Panc1 (cell line): ENCODE data around the gene NEK4. TPM values are rescaled to one million over a fixed set of nuclear protein-coding genes. Genes with fewer than 3 reads are reported as not detected.

Source experiments
- ATAC-seq: fragments of 200-7000 bp; cut with Tn5 transposase; 2 replicates; pipeline ENCODE4 v1.9.1; 2020; ENCODE audit warnings: mild to moderate bottlenecking, moderate library complexity
- BruUV-seq: library from RNA; stranded (reverse); fragments of 400-500 nt; replicated peaks from 2 replicates; lab custom pipeline; 2021; lab: Mats Ljungman, UMichigan
- CTCF ChIA-PET: fragments of 300-600 bp; sonication (Branson Sonifier 250); formaldehyde crosslinking; loops from one replicate; lab custom pipeline; 2022; ENCODE audit warnings: antibody characterized with exemption; lab: Charles Lee
- POLR2A ChIA-PET: fragments of 300-600 bp; sonication (Branson Sonifier 250); formaldehyde crosslinking; loops from one replicate; lab custom pipeline; 2022; ENCODE audit warnings: antibody characterized with exemption; lab: Charles Lee
- DNase-seq: peaks from one replicate; pipeline ENCODE4 v3.0.0-alpha.2; 2010; ENCODE audit warnings: low read depth, low spot score
- H3K27ac ChIP-seq: 2 replicates; pipeline ENCODE4 v1.5.1; 2011; ENCODE audit warnings: mild to moderate bottlenecking, low read length, inconsistent platforms
- H3K27me3 ChIP-seq: fragments of 200-500 bp; sonication (Bioruptor generic); 2 replicates; pipeline ENCODE4 v1.6.0; 2014; ENCODE audit warnings: low read length, inconsistent platforms; ENCODE audit not compliant: control insufficient read depth, insufficient read depth
- H3K36me3 ChIP-seq: fragments of 200-500 bp; sonication (Bioruptor generic); 2 replicates; pipeline ENCODE4 v1.5.1; 2014; ENCODE audit warnings: inconsistent platforms, mild to moderate bottlenecking, low read length, moderate library complexity; ENCODE audit not compliant: control insufficient read depth, insufficient read depth
- H3K4me1 ChIP-seq: 2 replicates; pipeline ENCODE4 v1.5.1; 2011; ENCODE audit warnings: inconsistent platforms, mild to moderate bottlenecking, low read length, moderate library complexity; ENCODE audit not compliant: control insufficient read depth, insufficient read depth
- H3K4me3 ChIP-seq, 2 experiments: 2 replicates each; pipeline ENCODE4 v1.5.1; 2011 to 2012; ENCODE audit warnings: low read depth in 2 of 2, low read length in 2 of 2, mild to moderate bottlenecking in 2 of 2, inconsistent platforms in 1 of 2, moderate library complexity in 1 of 2
- H3K9me3 ChIP-seq: fragments of 200-500 bp; sonication (Bioruptor generic); 2 replicates; pipeline ENCODE4 v1.5.1; 2014; ENCODE audit warnings: low read depth, mild to moderate bottlenecking, inconsistent platforms, low read length, moderate library complexity; ENCODE audit not compliant: control insufficient read depth, insufficient read depth
- POLR2AphosphoS5 ChIP-seq: IDR thresholded peaks from 2 replicates; pipeline ENCODE4 v1.6.1; 2012; ENCODE audit warnings: mild to moderate bottlenecking, low read depth, low read length, moderate library complexity
- SIN3A ChIP-seq: IDR thresholded peaks from 2 replicates; pipeline ENCODE4 v1.6.1; 2012; ENCODE audit warnings: low read depth, mild to moderate bottlenecking, low read length, moderate library complexity, borderline replicate concordance; ENCODE audit not compliant: insufficient read depth
- TCF7L2 ChIP-seq: IDR thresholded peaks from 2 replicates; pipeline ENCODE4 v1.6.1; 2011; ENCODE audit warnings: mild to moderate bottlenecking, low read depth, low read length, inconsistent platforms
- in situ Hi-C: cut with HindIII; loops from 2 replicates; pipeline ENCODE4 v1.10.0; 2016; ENCODE audit warnings: low sequenced_read_pairs, low pct_unique_long_range_greater_than_20kb
- intact Hi-C: fragments of 100-400 bp; cut with micrococcal nuclease; formaldehyde crosslinking; loops from one replicate; pipeline ENCODE4 v1.10.0; 2022; ENCODE audit not compliant: unreplicated experiment
- total RNA-seq: library from RNA; stranded (reverse); gene quantifications from one replicate; pipeline ENCODE4 v1.2.1, GENCODE V29; 2021; ENCODE audit not compliant: unreplicated experiment
- TF ChIP-seq, protein P1 (sequence below), 2 experiments: IDR thresholded peaks; 2 replicates each; pipeline ENCODE4 v1.6.1; 2011 to 2012; ENCODE audit warnings: low read depth in 2 of 2, control low read depth in 1 of 2, low read length in 1 of 2, mild to moderate bottlenecking in 1 of 2, moderate library complexity in 1 of 2; ENCODE audit not compliant: insufficient read depth in 1 of 2
- TF ChIP-seq, protein P2 (sequence below): fragments of 450-650 bp; IDR thresholded peaks from 2 replicates; pipeline ENCODE4 v1.5.1; 2017; ENCODE audit warnings: mild to moderate bottlenecking

Gene NEK4
- total RNA-seq, 1 experiment from 2014 or later: 22.9 TPM

DNA sequence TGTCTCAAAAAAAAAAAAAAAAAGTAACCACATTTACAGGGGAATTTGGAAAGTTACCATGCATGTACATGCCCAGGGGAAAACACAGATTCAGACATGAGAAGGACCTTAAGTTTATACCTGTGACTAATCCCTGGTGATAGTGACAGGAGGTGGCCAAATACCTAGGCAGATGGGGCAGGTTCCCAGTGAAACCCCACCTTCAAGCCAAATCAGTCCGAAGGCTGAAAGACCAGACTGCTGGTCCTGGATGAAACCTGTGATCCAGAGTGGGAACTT lies 49.1 kb downstream of the NEK4 start:
- no peaks in the 10 kb centered on the region for H3K9me3 ChIP-seq
- H3K27ac ChIP-seq: no peak overlapping the region
- no peak for DNase-seq
- H3K4me3 ChIP-seq: no peak overlapping the region
- BruUV-seq: no TSS peak
- in situ Hi-C loops (no loop called here), intact Hi-C loops (no loop called here)
- CTCF ChIA-PET: no interaction called here
- no peak for TF ChIP-seq SIN3A
- no peak for TF ChIP-seq POLR2AphosphoS5
- TF ChIP-seq, protein P1, sequence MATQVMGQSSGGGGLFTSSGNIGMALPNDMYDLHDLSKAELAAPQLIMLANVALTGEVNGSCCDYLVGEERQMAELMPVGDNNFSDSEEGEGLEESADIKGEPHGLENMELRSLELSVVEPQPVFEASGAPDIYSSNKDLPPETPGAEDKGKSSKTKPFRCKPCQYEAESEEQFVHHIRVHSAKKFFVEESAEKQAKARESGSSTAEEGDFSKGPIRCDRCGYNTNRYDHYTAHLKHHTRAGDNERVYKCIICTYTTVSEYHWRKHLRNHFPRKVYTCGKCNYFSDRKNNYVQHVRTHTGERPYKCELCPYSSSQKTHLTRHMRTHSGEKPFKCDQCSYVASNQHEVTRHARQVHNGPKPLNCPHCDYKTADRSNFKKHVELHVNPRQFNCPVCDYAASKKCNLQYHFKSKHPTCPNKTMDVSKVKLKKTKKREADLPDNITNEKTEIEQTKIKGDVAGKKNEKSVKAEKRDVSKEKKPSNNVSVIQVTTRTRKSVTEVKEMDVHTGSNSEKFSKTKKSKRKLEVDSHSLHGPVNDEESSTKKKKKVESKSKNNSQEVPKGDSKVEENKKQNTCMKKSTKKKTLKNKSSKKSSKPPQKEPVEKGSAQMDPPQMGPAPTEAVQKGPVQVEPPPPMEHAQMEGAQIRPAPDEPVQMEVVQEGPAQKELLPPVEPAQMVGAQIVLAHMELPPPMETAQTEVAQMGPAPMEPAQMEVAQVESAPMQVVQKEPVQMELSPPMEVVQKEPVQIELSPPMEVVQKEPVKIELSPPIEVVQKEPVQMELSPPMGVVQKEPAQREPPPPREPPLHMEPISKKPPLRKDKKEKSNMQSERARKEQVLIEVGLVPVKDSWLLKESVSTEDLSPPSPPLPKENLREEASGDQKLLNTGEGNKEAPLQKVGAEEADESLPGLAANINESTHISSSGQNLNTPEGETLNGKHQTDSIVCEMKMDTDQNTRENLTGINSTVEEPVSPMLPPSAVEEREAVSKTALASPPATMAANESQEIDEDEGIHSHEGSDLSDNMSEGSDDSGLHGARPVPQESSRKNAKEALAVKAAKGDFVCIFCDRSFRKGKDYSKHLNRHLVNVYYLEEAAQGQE (IDR thresholded peaks at IDR 0.05; ENCODE audit: insufficient read depth in 1 of 2, low read depth in 2 of 2, low read length in 1 of 2): no peak
- TF ChIP-seq, protein P2, sequence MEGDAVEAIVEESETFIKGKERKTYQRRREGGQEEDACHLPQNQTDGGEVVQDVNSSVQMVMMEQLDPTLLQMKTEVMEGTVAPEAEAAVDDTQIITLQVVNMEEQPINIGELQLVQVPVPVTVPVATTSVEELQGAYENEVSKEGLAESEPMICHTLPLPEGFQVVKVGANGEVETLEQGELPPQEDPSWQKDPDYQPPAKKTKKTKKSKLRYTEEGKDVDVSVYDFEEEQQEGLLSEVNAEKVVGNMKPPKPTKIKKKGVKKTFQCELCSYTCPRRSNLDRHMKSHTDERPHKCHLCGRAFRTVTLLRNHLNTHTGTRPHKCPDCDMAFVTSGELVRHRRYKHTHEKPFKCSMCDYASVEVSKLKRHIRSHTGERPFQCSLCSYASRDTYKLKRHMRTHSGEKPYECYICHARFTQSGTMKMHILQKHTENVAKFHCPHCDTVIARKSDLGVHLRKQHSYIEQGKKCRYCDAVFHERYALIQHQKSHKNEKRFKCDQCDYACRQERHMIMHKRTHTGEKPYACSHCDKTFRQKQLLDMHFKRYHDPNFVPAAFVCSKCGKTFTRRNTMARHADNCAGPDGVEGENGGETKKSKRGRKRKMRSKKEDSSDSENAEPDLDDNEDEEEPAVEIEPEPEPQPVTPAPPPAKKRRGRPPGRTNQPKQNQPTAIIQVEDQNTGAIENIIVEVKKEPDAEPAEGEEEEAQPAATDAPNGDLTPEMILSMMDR: no peak
- no peak for TF ChIP-seq TCF7L2
- no peak for ATAC-seq
- H3K27me3 ChIP-seq: no peaks in the 10 kb centered on the region
- POLR2A ChIA-PET: no interaction called here
- no peaks in the 10 kb centered on the region for H3K4me1 ChIP-seq
- H3K36me3 ChIP-seq: no peaks in the 10 kb centered on the region

DNA sequence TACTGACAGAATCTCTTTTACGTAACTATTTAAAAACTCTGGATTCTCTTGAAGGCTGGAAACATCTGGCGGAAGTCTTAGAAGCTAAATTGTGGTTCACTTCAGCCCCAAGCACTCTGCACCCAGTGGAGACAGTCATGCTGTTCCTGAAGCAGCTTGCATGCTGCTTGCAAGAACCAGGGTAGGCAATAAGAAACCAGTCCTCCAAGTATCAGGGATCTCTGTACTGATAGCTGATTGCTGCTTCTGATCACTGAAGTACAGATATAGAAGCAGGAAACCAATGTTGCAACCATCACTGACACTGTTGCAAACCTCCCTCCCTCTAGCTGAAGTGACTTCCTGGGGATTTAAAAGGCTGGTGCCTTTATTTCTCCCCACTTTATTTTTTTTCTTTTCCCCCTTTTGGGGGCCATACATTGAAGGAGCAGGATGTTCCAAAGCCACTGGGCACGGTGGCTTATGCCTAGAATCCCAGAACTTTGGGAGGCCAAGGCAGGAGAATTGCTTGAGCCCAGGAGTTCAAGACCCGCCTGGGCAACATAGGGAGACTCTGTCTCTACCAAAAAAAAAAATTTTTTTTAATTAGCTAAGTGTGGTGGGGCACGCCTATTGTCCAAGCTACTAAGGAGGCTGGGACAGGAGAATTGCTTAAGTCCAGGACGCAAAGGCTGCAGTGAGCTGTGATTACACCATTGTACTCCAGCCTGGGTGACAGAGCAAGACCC lies 49.6 kb downstream of the NEK4 start:
- Histone ChIP-seq H3K9me3 (no peaks in the 10 kb centered on the region), H3K27ac (no peak overlapping the region), H3K36me3 (no peaks in the 10 kb centered on the region), H3K4me3 (no peak overlapping the region), H3K4me1 (no peaks in the 10 kb centered on the region), H3K27me3 (no peaks in the 10 kb centered on the region)
- in situ Hi-C loops (no loop called here), intact Hi-C loops (no loop called here)
- no TSS peak for BruUV-seq
- TF ChIP-seq, protein P2: no peak
- TF ChIP-seq POLR2AphosphoS5 (no peak), SIN3A (no peak), TCF7L2 (no peak)
- TF ChIP-seq, protein P1 (IDR thresholded peaks at IDR 0.05; ENCODE audit: insufficient read depth in 1 of 2, low read depth in 2 of 2, low read length in 1 of 2): no peak
- ChIA-PET POLR2A (no interaction called here), CTCF (no interaction called here)
- ATAC-seq (no peak), DNase-seq (no peak)
